Measurements from ENCODE around the gene ERBB2.
"Not testable (repeated sequence)": the region's sequence is repeated elsewhere in the genome, so short reads cannot be mapped to it uniquely, and the experiment has no call there.

ERBB2 gene

GRCh38 chr17:39701784-39702422 is 2.0 kb downstream of the ERBB2 start:
- H3K9me3 Mint-ChIP-seq = no peaks in the 10 kb centered on the region
- peaks cover 42% of the 10 kb centered on the region for H3K27me3 Mint-ChIP-seq
- peaks cover 14% of the 10 kb centered on the region for H3K4me1 Mint-ChIP-seq (ENCODE audit: low read depth)
- H3K4me3 Mint-ChIP-seq = no peak overlapping the region
- no peak for DNase-seq
- H3K27ac Mint-ChIP-seq = no peak overlapping the region
- H3K36me3 Mint-ChIP-seq (ENCODE audit: low read depth) = no peaks in the 10 kb centered on the region

GRCh38 chr17:39702901-39703893 is 3.3 kb downstream of the ERBB2 start:
- H3K27me3 Mint-ChIP-seq = peaks cover 40% of the 10 kb centered on the region
- H3K4me1 Mint-ChIP-seq (ENCODE audit: low read depth) = peaks cover 21% of the 10 kb centered on the region
- no peak overlapping the region for H3K27ac Mint-ChIP-seq
- H3K9me3 Mint-ChIP-seq = no peaks in the 10 kb centered on the region
- H3K36me3 Mint-ChIP-seq (ENCODE audit: low read depth) = no peaks in the 10 kb centered on the region
- no peak overlapping the region for H3K4me3 Mint-ChIP-seq
- DNase-seq = no peak

GRCh38 chr17:39703913-39704312 is 4.0 kb downstream of the ERBB2 start:
- H3K4me3 Mint-ChIP-seq = no peak overlapping the region

GRCh38 chr17:39704821-39705551 is 5.1 kb downstream of the ERBB2 start:
- Mint-ChIP-seq H3K27me3 (peaks cover 23% of the 10 kb centered on the region), H3K9me3 (no peaks in the 10 kb centered on the region), H3K36me3 (ENCODE audit: low read depth) (no peaks in the 10 kb centered on the region), H3K4me1 (ENCODE audit: low read depth) (peaks cover 17% of the 10 kb centered on the region), H3K27ac (no peak overlapping the region), H3K4me3 (no peak overlapping the region)
- DNase-seq = no peak

More at GRCh38 chr17:39703913-39704312, 4.0 kb downstream of the ERBB2 start:
- H3K27ac Mint-ChIP-seq = no peak overlapping the region
- no peak for DNase-seq
- peaks cover 33% of the 10 kb centered on the region for H3K27me3 Mint-ChIP-seq
- no peaks in the 10 kb centered on the region for H3K9me3 Mint-ChIP-seq
- H3K4me1 Mint-ChIP-seq (ENCODE audit: low read depth) = peaks cover 21% of the 10 kb centered on the region
- no peaks in the 10 kb centered on the region for H3K36me3 Mint-ChIP-seq (ENCODE audit: low read depth)

GRCh38 chr17:39705786-39706348 is 6.0 kb downstream of the ERBB2 start:
- H3K36me3 Mint-ChIP-seq (ENCODE audit: low read depth) = no peaks in the 10 kb centered on the region
- peaks cover 18% of the 10 kb centered on the region for H3K27me3 Mint-ChIP-seq
- H3K4me1 Mint-ChIP-seq (ENCODE audit: low read depth) = peaks cover 14% of the 10 kb centered on the region
- H3K4me3 Mint-ChIP-seq = no peak overlapping the region
- no peak overlapping the region for H3K27ac Mint-ChIP-seq
- H3K9me3 Mint-ChIP-seq = no peaks in the 10 kb centered on the region
- DNase-seq = no peak

GRCh38 chr17:39706383-39706782 is 6.5 kb downstream of the ERBB2 start:
- no peaks in the 10 kb centered on the region for H3K36me3 Mint-ChIP-seq (ENCODE audit: low read depth)
- peaks cover 13% of the 10 kb centered on the region for H3K27me3 Mint-ChIP-seq
- H3K27ac Mint-ChIP-seq = no peak overlapping the region
- H3K9me3 Mint-ChIP-seq = no peaks in the 10 kb centered on the region
- H3K4me1 Mint-ChIP-seq (ENCODE audit: low read depth) = peaks cover 11% of the 10 kb centered on the region
- DNase-seq = no peak
- H3K4me3 Mint-ChIP-seq = no peak overlapping the region

- H3K4me3 Mint-ChIP-seq = no peak overlapping the region
- DNase-seq = no peak
Observed at GRCh38 chr17:39706921-39707337, 7.1 kb downstream of the ERBB2 start.

GRCh38 chr17:39709319-39709997 is 9.6 kb downstream of the ERBB2 start:
- no peak overlapping the region for H3K27ac Mint-ChIP-seq
- DNase-seq = no peak
- no peaks in the 10 kb centered on the region for H3K36me3 Mint-ChIP-seq (ENCODE audit: low read depth)
- no peaks in the 10 kb centered on the region for H3K27me3 Mint-ChIP-seq
- H3K4me1 Mint-ChIP-seq (ENCODE audit: low read depth) = peaks cover 11% of the 10 kb centered on the region
- no peak overlapping the region for H3K4me3 Mint-ChIP-seq
- no peaks in the 10 kb centered on the region for H3K9me3 Mint-ChIP-seq

More at GRCh38 chr17:39706921-39707337, 7.1 kb downstream of the ERBB2 start:
- Mint-ChIP-seq H3K4me1 (ENCODE audit: low read depth) (peaks cover 11% of the 10 kb centered on the region), H3K27ac (peak overlapping the region; percentile 24), H3K36me3 (ENCODE audit: low read depth) (no peaks in the 10 kb centered on the region), H3K27me3 (peaks cover 8% of the 10 kb centered on the region), H3K9me3 (no peaks in the 10 kb centered on the region)

- Mint-ChIP-seq H3K4me1 (ENCODE audit: low read depth) (peaks cover 11% of the 10 kb centered on the region), H3K36me3 (ENCODE audit: low read depth) (no peaks in the 10 kb centered on the region), H3K27ac (no peak overlapping the region)
Observed at GRCh38 chr17:39709998-39710964, 10.4 kb downstream of the ERBB2 start.

GRCh38 chr17:39711071-39711470 is 11.2 kb downstream of the ERBB2 start:
- H3K27me3 Mint-ChIP-seq; DNase-seq; H3K9me3 Mint-ChIP-seq; H3K4me3 Mint-ChIP-seq; H3K36me3 Mint-ChIP-seq (ENCODE audit: low read depth); H3K27ac Mint-ChIP-seq: not testable (repeated sequence)
- peaks cover 11% of the 10 kb centered on the region for H3K4me1 Mint-ChIP-seq (ENCODE audit: low read depth)

More at GRCh38 chr17:39709998-39710964, 10.4 kb downstream of the ERBB2 start:
- H3K27me3 Mint-ChIP-seq = no peaks in the 10 kb centered on the region
- DNase-seq = no peak
- H3K4me3 Mint-ChIP-seq = no peak overlapping the region
- H3K9me3 Mint-ChIP-seq = no peaks in the 10 kb centered on the region

- Mint-ChIP-seq H3K36me3 (ENCODE audit: low read depth) (no peaks in the 10 kb centered on the region), H3K27me3 (no peaks in the 10 kb centered on the region), H3K27ac (no peak overlapping the region), H3K4me1 (ENCODE audit: low read depth) (peaks cover 8% of the 10 kb centered on the region), H3K9me3 (no peaks in the 10 kb centered on the region), H3K4me3 (no peak overlapping the region)
- no peak for DNase-seq
Observed at GRCh38 chr17:39711851-39712250, 12.0 kb downstream of the ERBB2 start.

- H3K4me3 Mint-ChIP-seq = no peak overlapping the region
- H3K36me3 Mint-ChIP-seq (ENCODE audit: low read depth) = no peaks in the 10 kb centered on the region
- no peaks in the 10 kb centered on the region for H3K4me1 Mint-ChIP-seq (ENCODE audit: low read depth)
- no peaks in the 10 kb centered on the region for H3K27me3 Mint-ChIP-seq
- no peaks in the 10 kb centered on the region for H3K9me3 Mint-ChIP-seq
- DNase-seq = no peak
- no peak overlapping the region for H3K27ac Mint-ChIP-seq
Observed at GRCh38 chr17:39714234-39714633, 14.4 kb downstream of the ERBB2 start.
